ENCODE results near the gene TMEM150B.

DNA sequence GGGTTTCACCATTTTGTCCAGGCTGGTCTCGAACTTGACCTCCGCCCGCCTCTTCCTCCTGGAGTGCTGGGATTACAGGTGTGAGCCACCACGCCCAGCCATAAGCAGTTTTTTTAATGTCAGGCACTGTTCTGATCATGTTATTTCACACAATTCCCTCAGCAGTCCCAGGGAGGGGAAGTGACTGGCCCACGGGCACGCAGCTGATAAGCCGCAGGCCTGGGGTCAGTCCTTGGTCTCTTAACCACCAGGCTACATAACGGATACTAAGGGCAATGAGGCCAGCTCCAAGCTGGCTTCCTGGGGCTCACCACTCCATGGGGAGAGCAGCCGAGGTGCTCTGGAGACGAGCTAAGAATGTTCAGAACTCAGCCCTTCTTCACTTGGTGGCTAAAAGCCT lies 27.9 kb downstream of the TMEM150B start:
- TF ChIP-seq, protein P1, sequence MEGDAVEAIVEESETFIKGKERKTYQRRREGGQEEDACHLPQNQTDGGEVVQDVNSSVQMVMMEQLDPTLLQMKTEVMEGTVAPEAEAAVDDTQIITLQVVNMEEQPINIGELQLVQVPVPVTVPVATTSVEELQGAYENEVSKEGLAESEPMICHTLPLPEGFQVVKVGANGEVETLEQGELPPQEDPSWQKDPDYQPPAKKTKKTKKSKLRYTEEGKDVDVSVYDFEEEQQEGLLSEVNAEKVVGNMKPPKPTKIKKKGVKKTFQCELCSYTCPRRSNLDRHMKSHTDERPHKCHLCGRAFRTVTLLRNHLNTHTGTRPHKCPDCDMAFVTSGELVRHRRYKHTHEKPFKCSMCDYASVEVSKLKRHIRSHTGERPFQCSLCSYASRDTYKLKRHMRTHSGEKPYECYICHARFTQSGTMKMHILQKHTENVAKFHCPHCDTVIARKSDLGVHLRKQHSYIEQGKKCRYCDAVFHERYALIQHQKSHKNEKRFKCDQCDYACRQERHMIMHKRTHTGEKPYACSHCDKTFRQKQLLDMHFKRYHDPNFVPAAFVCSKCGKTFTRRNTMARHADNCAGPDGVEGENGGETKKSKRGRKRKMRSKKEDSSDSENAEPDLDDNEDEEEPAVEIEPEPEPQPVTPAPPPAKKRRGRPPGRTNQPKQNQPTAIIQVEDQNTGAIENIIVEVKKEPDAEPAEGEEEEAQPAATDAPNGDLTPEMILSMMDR (IDR thresholded peaks at IDR 0.05; ENCODE audit: insufficient read depth, low read depth, low read length) = no peak
- TF ChIP-seq EZH2 (IDR thresholded peaks at IDR 0.05; ENCODE audit: insufficient read depth, low read length) = no peak

Measured in astrocyte (in vitro differentiated cells and primary cell).